HG03521 (cell line): Measurements from ENCODE around the gene PHC3.
"Not testable (repeated sequence)": the region's sequence is repeated elsewhere in the genome, so short reads cannot be mapped to it uniquely, and the experiment has no call there.

Experiments used
- ATAC-seq: cut with Tn5 transposase; IDR thresholded peaks from one replicate; pipeline ENCODE4 v1.9.1; 2021; ENCODE audit warnings: mild to moderate bottlenecking, moderate library complexity; ENCODE audit not compliant: unreplicated experiment

The PHC3 gene

GRCh38 chr3:170132335-170132734, 49.2 kb downstream of the PHC3 start:
- no peak for ATAC-seq

- ATAC-seq: no peak
Measured at GRCh38 chr3:170130532-170130931, 51.0 kb downstream of the PHC3 start.

- ATAC-seq: peak; percentile 36
Measured at GRCh38 chr3:170128977-170129431, 52.5 kb downstream of the PHC3 start.

- peak; percentile 82 for ATAC-seq
Measured at GRCh38 chr3:170128259-170128976, 53.1 kb downstream of the PHC3 start.

- ATAC-seq: no peak
Measured at GRCh38 chr3:170117134-170117533, 64.4 kb downstream of the PHC3 start.

- not testable (repeated sequence) for ATAC-seq
Measured at GRCh38 chr3:170114165-170114564, 67.4 kb downstream of the PHC3 start.

GRCh38 chr3:170111147-170111771, 70.3 kb downstream of the PHC3 start:
- no peak for ATAC-seq

GRCh38 chr3:170109579-170110293, 71.8 kb downstream of the PHC3 start:
- no peak for ATAC-seq

GRCh38 chr3:170108955-170109354, 72.6 kb downstream of the PHC3 start:
- no peak for ATAC-seq

- ATAC-seq: no peak
Measured at GRCh38 chr3:170107941-170108340, 73.6 kb downstream of the PHC3 start.

GRCh38 chr3:170102431-170102830, 79.1 kb downstream of the PHC3 start:
- no peak for ATAC-seq

- ATAC-seq: no peak
Measured at GRCh38 chr3:170100944-170101343, 80.6 kb downstream of the PHC3 start.

GRCh38 chr3:170098753-170099152, 82.8 kb downstream of the PHC3 start:
- no peak for ATAC-seq

- no peak for ATAC-seq
Measured at GRCh38 chr3:170096342-170096741, 85.2 kb downstream of the PHC3 start.

- no peak for ATAC-seq
Measured at GRCh38 chr3:170095771-170096170, 85.8 kb downstream of the PHC3 start.

GRCh38 chr3:170092907-170093306, 88.6 kb downstream of the PHC3 start:
- ATAC-seq: no peak

GRCh38 chr3:170090601-170090981, 90.9 kb downstream of the PHC3 start:
- ATAC-seq: no peak

GRCh38 chr3:170089862-170090600, 91.5 kb downstream of the PHC3 start:
- no peak for ATAC-seq

- no peak for ATAC-seq
Measured at GRCh38 chr3:170085396-170085795, 96.1 kb downstream of the PHC3 start.

GRCh38 chr3:170083343-170083742, 98.2 kb downstream of the PHC3 start:
- no peak for ATAC-seq

GRCh38 chr3:170081079-170081741, 100.3 kb downstream of the PHC3 start:
- no peak for ATAC-seq
